CD4-positive, alpha-beta T cell treated with Interferon gamma for 1 hour (primary cell): ENCODE results near the gene RAB3B.
"Not testable (repeated sequence)": the region's sequence is repeated elsewhere in the genome, so short reads cannot be mapped to it uniquely, and the experiment has no call there.

Source experiments
- DNase-seq: peaks from one replicate; pipeline ENCODE4 v3.0.0-alpha.2; 2020

RAB3B gene

DNA sequence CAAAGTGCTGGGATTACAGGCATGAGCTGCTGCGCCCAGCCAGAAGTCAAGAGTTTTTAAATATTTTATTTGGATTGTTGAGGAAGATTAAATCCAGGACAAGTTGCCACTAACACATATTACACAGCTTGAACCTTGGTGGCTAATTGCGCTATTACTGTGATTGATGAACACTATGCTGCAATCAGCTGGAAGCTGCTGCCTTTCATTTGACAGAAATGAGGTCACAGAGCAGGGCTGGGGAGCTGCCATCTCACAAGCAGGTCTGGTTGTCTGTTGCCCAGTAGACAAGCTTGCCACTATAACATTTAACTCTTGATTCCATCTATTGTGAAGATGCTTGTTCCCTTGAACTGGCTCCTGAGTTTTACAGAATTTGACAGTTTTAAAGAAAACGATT lies 74.5 kb downstream of the RAB3B start:
- DNase-seq = no peak

GRCh38 chr1:51912881-51913280 lies 77.6 kb downstream of the RAB3B start:
- no peak for DNase-seq

DNA sequence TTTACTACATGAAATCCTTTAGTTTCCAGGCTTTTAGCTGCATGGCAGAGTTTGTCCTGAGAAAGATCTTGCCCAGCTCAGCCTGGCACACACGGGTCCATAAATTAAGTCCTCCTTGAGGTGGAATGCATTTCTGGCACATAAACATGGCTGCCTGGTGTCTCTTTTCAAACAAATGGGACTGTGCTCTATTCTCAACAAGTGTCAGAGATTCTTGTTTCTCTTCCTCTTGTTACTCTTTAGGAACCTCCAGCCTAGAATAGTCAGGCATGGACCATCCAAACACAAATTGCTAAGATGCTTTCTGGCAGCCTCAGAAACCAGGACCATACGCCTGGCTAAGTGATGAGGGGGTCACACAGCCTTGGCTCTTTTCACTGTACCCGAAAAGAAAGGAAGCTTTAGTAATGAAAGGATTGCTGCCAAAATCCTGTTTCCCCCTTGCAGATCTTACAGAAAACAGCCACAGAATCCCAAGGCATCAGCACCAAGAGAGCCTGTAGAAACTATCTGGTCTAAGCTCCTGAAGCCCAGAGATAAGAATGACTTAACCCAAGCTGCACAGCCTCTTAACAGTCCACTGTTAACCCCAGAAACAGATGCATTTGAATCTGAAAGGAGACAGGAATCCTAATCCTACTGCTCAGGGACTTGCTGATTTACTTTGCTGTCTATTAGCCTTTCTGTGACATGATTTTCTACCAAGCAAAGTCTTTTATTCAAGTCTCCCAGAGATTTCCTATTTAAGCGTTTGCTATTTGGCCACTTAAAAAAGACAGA lies 80.1 kb downstream of the RAB3B start:
- DNase-seq = no peak

DNA sequence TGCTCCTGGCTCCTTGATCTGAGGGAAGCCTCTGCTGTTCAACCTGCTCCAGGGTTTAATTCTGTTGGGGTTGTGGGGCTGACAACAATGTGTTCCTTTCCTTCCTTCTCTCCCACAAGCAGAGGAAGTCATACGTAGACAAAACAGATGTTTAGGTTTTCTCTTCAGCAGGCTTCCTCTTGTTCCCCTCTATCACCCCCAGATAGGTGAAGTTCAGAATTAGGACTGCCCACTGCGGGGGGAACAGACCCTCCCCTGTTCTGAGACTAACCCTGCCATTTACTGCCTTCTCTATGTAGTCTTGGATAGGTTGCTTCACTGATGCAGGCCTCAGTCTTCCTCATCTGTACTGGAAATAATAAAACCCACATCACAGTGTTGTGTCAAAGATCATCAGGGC lies 82.0 kb downstream of the RAB3B start:
- no peak for DNase-seq

- DNase-seq = no peak
These were observed 83.3 kb downstream of the RAB3B start for GRCh38 chr1:51907079-51907702.

- DNase-seq = no peak
These were observed 84.0 kb downstream of the RAB3B start for GRCh38 chr1:51906306-51907078.

DNA sequence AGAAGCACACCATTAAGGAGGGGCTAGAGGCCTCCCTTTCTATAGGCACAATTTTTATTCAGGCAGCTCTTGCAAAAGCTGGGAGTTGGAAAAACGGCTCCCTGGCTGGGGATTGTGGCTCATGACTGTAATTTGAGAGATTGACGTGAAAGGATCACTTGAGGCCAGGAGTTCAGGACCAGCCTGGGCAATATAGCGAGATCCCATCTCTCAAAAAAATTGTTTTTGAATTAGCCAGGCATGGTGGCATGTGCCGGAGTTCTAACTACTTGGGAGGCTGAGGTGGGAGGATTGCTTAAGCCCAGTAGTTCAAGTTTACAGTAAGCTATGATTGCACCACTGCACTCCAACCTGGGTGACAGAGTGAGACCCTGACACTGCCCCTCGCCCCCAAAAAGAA lies 88.0 kb downstream of the RAB3B start:
- no peak for DNase-seq

- no peak for DNase-seq
These were observed 89.3 kb downstream of the RAB3B start for GRCh38 chr1:51901151-51901550.

- no peak for DNase-seq
These were observed 91.5 kb downstream of the RAB3B start for GRCh38 chr1:51899022-51899421.

- DNase-seq = no peak
These were observed 92.3 kb downstream of the RAB3B start for GRCh38 chr1:51898090-51898734.

DNA sequence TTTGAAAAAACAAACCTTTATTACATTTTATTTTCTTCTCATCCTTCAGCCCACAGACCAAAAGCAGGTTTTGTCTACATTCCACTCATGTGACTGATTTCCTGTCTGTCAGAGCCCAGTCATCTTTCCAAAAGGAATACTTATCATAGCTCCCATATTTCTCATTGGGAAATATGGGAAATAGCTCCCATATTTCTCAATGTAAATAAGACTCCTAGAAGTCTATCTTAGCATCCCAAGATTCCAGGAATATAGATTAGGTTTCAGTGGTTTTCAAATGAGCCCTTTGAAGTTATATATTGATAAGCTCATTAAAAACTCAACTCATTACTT lies 92.8 kb downstream of the RAB3B start:
- no peak for DNase-seq

GRCh38 chr1:51894748-51895147 lies 95.8 kb downstream of the RAB3B start:
- not testable (repeated sequence) for DNase-seq

DNA sequence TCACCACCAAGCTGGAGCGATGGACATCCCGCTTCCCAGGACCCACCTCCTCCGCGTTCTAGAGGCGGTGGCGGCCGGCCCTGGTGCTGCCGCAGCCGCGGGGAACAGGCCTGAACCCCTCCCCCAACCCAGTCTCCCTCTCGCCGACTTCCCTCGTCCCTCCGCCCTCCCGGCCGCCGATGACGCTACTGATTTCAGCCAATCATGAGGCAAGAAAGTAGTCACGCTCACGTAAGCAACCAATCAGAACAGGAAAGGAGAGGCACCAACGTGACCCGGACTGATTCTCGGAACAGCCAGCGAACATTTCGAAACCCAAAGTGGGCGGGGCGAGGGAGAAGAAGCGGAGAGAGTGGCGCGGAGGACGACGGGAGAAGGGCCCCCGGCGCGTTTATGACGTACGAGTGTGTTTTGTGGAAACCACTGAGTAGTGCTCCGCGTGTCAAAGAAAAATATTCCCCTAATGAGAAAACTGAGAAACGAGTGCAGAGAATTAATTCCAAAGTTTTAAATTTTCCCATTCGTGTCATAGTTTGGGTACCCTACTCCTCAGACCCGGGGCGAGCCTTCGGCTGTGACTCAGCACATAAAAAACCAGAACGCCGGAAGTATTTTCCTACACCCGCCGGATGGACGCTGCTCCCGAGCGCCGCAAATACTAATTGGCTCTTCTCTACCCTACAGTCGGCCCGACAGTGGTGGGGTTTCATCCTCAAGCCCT lies 111.7 kb downstream of the RAB3B start, which contains the start of gene NRDC:
Gene NRDC (minus strand): TSS at position 112 of the 721 bp plus-strand sequence. CDS start 112 bp downstream, outside the sequence.
- DNase-seq = peak; percentile 100

GRCh38 chr1:51878308-51878615 lies 112.2 kb downstream of the RAB3B start:
- no peak for DNase-seq

DNA sequence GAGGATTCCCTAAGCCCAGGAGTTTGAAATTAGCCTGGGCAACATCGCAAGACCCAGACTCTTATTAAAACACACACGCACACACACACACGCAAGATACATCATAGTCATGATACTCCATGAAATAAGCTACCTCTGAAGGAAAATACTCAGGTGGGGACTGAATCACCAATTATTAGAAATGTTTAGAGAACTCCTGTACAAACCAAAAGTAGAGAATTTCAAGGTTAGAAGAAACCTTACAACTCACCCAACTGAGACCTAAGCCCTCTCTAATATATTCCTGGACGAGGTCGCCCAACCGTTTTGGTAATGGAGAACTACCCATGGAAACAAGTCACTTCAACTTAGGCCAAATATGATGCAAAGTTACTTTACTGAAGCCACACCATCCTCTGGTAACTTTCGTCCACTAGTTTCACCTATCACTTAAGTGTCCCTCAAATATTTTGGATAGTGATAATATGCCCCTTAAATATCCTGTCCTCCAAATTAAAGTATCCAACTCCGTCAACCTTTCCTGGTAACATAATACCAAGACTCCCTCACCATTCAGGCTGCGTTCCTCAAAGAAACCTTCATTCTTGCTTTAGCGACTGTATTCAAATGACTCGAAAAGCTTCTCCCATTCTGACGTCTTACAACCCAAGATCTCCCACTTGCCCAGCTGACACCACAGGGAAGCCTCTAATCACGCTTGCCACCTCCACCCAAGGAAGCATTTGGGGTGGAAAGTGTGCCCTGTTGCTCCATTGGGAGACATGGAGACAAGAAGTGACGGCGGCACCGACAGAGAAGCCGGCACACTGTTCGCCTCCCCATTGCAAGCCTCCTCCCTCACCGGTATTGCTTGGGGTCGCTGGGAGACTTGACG lies 112.8 kb downstream of the RAB3B start:
- peak; percentile 2 for DNase-seq

GRCh38 chr1:51875836-51876235 lies 114.7 kb downstream of the RAB3B start:
- DNase-seq = no peak

GRCh38 chr1:51875291-51875772 lies 115.2 kb downstream of the RAB3B start:
- DNase-seq = no peak

- not testable (repeated sequence) for DNase-seq
These were observed 117.2 kb downstream of the RAB3B start for GRCh38 chr1:51873270-51873669.

DNA sequence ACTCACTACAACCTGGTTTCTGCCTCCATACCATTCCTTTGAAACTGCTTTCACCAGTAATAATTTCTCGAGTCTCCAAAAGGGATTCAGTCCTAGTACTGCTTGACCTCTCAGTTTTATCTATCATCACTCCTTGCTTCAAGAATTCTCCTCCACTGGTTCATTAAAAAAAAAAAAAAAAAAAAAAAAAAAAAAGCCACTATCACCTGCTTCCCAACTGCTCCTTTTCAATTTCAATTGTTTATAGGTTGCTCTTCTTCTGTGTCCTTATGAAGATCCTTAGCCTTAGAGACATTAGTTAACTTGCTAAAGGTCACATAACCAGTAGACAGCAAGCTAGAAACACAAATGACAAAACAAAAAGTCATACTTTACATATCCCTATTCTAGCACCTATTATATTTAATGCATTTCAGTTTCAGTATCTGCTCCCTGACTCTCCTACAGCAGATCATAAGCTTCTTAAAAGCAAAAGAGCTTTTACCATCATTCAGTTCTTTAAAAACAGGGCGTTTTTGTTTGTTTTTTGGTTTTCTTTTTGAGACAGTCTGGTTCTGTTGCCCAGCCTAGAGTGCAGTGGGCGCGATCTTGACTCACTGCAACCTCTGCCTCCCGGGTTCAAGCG lies 119.0 kb downstream of the RAB3B start:
- DNase-seq = no peak

GRCh38 chr1:51870603-51871350 lies 119.7 kb downstream of the RAB3B start:
- DNase-seq = no peak
